Activated CD4-positive, alpha-beta T cell treated with anti-CD3 and anti-CD28 coated beads, Interleukin-2, amount 50 U/mL, for 24 hours (primary cell): Measurements from ENCODE around the gene SEC14L5.
"Not testable (repeated sequence)": the region's sequence is repeated elsewhere in the genome, so short reads cannot be mapped to it uniquely, and the experiment has no call there.

Experiments
- DNase-seq, 2 donors: peaks; one replicate each; pipeline ENCODE4 v3.0.0-alpha.2; 2020; ENCODE audit warnings: low read depth in 1 of 2, low spot score in 1 of 2

The SEC14L5 gene

GRCh38 chr16:4929619-4930018 lies 28.5 kb upstream of the SEC14L5 start:
- DNase-seq, result not testable (repeated sequence)

- no peak for DNase-seq
Observed at GRCh38 chr16:4931381-4931780, 26.7 kb upstream of the SEC14L5 start.

GRCh38 chr16:4933433-4933832 lies 24.7 kb upstream of the SEC14L5 start:
- no peak for DNase-seq

- DNase-seq, result no peak
Observed at GRCh38 chr16:4933871-4934395, 24.2 kb upstream of the SEC14L5 start.

- DNase-seq, result no peak
Observed at GRCh38 chr16:4934591-4934990, 23.5 kb upstream of the SEC14L5 start.

- no peak for DNase-seq
Observed at GRCh38 chr16:4935241-4935855, 22.8 kb upstream of the SEC14L5 start.

GRCh38 chr16:4936181-4936990 lies 21.7 kb upstream of the SEC14L5 start:
- no peak for DNase-seq

- DNase-seq, result no peak
Observed at GRCh38 chr16:4936991-4937781, 20.9 kb upstream of the SEC14L5 start, which contains the start of gene PPL. Gene PPL (minus strand): TSS chr16:4937148. CDS start chr16:4937045, 103 bp downstream.

- DNase-seq, result no peak
Observed at GRCh38 chr16:4937782-4938682, 20.1 kb upstream of the SEC14L5 start.

- DNase-seq, result no peak
Observed at GRCh38 chr16:4938683-4939030, 19.5 kb upstream of the SEC14L5 start.

- DNase-seq, result no peak
Observed at GRCh38 chr16:4940719-4941118, 17.4 kb upstream of the SEC14L5 start.

GRCh38 chr16:4942481-4942880 lies 15.6 kb upstream of the SEC14L5 start:
- no peak for DNase-seq

GRCh38 chr16:4944333-4945281 lies 13.5 kb upstream of the SEC14L5 start:
- no peak for DNase-seq

- DNase-seq, result no peak
Observed at GRCh38 chr16:4945560-4946502, 12.3 kb upstream of the SEC14L5 start.

GRCh38 chr16:4946917-4947316 lies 11.2 kb upstream of the SEC14L5 start:
- no peak for DNase-seq

GRCh38 chr16:4947722-4948503 lies 10.2 kb upstream of the SEC14L5 start:
- DNase-seq, result no peak

GRCh38 chr16:4948903-4949766 lies 9.0 kb upstream of the SEC14L5 start:
- DNase-seq, result no peak
